H4 (cell line): ENCODE results near the gene RAB2B. TPM values are rescaled to one million over a fixed set of nuclear protein-coding genes. Genes with fewer than 3 reads are reported as not detected.

Experiments used
- DNase-seq: peaks from one replicate; pipeline ENCODE4 v3.0.0-alpha.2; 2015; ENCODE audit warnings: low spot score
- total RNA-seq: library from RNA; depleted of rRNA; stranded (reverse); fragments of >200 nt; shearing (Covaris generic); gene quantifications from 2 replicates; pipeline ENCODE4 v1.2.3, GENCODE V29; 2014; rRNA removed

The RAB2B gene
- 17.5 and 22.9 TPM in 2 replicates for total RNA-seq

DNA sequence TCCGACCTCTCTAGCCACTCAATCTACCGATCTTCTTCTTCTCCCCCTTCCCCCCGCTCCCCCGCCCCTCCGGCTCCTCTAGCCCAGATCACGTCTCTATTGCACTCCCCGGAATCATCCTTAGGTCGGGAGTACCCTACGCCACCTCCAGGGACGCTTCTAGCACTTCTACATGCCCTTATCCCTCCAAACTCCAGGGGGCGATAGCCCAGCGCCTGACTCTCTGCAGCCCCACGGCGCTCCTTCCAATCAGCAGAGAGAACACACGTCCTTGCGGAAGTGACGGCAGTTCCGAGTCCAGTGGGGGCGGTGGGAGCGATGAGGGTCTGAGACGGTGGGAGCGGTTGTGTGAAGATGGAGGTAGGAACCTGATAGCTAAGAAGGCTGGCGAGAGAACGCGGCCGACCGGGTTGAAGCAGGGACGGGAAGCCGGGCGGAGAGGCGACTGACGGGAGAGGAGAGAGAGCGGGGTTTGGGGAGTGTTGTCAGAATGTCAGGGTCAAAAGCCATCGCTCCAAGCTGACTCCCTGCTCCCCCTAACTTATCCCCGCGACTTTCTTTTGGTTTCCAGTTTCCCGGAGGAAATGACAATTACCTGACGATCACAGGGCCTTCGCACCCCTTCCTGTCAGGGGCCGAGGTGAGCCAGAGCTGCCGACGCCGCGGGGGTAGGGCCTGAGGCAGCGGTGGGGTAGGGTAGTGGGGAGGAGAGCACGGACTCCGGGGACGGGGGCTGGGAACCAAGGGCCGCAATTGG lies at the start of gene RAB2B, which contains the start of gene TOX4:
Gene RAB2B (minus strand): TSS at position 35 of the 757 bp plus-strand sequence. CDS start 87 bp downstream, outside the sequence.
Gene TOX4 (plus strand): TSS at position 271 of the 757 bp plus-strand sequence. CDS start 84 bp downstream, at position 355.
- DNase-seq, result peak; percentile 97

GRCh38 chr14:21525962-21526671 lies 49.4 kb upstream of the RAB2B start, which contains the start of gene SALL2:
SALL2 (minus strand) TSS chr14:21526346; CDS start chr14:21526127, 219 bp downstream.
- DNase-seq, result no peak

DNA sequence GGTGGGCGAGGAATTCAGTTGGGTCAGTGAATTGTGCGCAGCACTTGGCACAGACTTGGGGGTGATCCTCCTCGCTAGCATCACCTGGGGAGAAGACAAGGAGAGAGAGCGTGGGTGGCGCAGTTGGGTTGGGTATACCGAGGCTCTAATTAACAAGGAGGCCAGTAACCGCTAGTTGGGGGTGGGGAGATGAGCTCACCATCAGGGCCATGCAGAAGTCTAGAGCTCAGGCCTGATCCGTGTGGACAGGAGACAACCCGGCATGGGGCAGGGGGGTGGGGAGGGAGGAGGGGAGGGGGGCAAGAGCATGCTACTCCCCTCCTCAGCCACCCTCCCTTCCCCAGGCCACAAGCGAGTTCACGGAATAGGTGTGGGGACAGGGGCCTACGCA lies 48.8 kb upstream of the RAB2B start:
- no peak for DNase-seq

- no peak for DNase-seq
These were observed 48.1 kb upstream of the RAB2B start for GRCh38 chr14:21524575-21525490.

GRCh38 chr14:21523203-21523602 lies 46.4 kb upstream of the RAB2B start:
- no peak for DNase-seq

- peak; percentile 11 for DNase-seq
These were observed 44.7 kb upstream of the RAB2B start for GRCh38 chr14:21521501-21521900.

DNA sequence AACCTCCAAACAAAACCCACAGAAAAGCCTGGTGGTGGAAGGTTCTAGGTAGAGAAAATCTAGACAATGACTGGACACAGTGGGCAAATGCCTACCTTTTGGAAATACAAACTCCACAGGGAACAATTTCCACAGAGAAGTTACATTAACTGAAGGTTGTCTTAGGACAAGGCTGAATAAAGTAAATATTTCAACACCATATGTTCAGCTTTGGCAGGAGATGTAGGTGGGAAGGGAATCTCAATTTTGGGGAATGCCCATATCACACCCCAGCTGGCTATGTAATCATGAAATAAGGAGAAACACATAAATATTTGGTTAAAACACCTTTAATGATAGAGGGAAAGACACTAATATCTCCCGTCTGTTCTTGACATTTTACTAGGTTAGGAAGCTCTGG lies 44.0 kb upstream of the RAB2B start:
- DNase-seq, result no peak

GRCh38 chr14:21518725-21519124 lies 42.0 kb upstream of the RAB2B start:
- DNase-seq, result no peak

DNA sequence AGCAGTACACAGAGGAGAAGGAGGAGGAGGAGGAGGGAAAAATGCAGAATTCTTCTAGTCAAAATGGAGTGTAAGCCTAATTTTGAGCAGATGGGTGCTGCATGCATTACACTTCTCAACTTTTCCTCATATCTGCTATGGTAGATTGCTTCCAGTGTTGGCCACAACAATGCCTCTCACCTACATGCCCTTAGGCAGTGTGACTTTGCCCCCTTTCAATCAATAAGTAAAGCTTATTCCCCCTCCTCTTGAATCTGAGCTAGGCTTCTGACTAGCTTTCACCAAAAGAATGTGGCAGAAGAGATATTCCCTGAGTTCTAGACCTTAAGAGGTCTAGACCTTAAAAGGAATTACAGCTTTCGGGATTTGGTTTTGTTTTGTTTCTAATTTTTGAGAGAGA lies 37.6 kb upstream of the RAB2B start:
- no peak for DNase-seq

DNA sequence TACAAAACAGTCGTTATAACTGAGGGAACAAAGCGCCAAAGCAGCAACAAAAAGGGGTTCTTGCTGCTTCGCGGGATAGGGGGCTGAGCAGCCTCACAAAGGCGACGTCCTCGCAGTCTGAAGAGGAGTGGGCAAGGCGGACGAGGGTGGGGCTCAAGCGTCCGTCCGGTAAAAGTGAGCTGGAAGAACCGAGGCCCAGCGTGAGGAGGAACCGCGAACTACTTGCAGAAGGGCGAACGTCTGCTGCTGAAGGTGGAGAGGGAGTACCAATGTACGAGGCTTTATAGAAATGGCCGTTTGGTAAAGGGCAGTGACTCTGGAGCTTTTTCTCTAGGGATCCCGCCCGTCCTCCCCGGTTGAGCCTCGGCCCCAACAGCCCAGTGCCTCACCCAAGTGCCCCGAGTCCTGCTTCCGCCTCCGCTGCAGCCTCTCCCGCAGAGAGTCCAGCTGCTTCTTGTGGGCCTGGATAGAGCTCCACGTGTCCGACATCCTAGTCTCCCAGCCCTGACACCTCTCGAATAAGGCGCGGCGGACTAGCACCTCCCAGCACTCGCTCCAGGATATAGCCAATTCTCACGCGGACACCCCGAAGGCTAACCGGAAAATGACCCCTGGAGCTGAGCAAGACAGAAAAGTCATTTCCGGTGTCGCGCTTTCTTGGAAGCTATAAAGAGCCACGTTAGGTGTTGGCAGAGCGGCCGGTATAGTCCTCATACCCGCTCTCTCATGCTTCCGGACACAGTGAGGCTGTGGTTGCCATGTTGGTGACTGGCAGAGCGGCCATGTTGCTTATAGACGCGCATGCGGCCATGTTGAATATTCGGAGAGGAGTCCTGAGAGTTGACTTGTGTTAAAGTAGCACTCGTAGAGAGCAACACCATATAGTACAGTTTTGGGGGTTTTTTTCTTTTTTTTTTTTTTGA lies 34.2 kb upstream of the RAB2B start, which contains the start of gene METTL3:
Gene METTL3 (minus strand): TSS at position 606 of the 923 bp plus-strand sequence. CDS start 117 bp downstream, at position 489.
- peak; percentile 99 for DNase-seq

- DNase-seq, result no peak
These were observed 32.8 kb upstream of the RAB2B start for GRCh38 chr14:21509432-21510143.

GRCh38 chr14:21506557-21506956 lies 29.8 kb upstream of the RAB2B start:
- no peak for DNase-seq

- DNase-seq, result no peak
These were observed 28.3 kb upstream of the RAB2B start for GRCh38 chr14:21505012-21505553.

GRCh38 chr14:21503376-21503775 lies 26.6 kb upstream of the RAB2B start:
- DNase-seq, result no peak

GRCh38 chr14:21501568-21501967 lies 24.8 kb upstream of the RAB2B start:
- no peak for DNase-seq

GRCh38 chr14:21498540-21499526 lies 22.1 kb upstream of the RAB2B start:
- no peak for DNase-seq

- no peak for DNase-seq
These were observed 19.7 kb upstream of the RAB2B start for GRCh38 chr14:21496453-21496852.
